Adipocyte (in vitro differentiated cells): ENCODE data around the gene SPC24.
"Not testable (repeated sequence)": the region's sequence is repeated elsewhere in the genome, so short reads cannot be mapped to it uniquely, and the experiment has no call there.

Experiments
- DNase-seq: peaks from one replicate; pipeline ENCODE4 v3.0.0-alpha.2; 2015; ENCODE audit warnings: low read depth
- H3K27me3 ChIP-seq: replicated peaks from 2 replicates; pipeline ENCODE4 v1.7.0; 2013; ENCODE audit warnings: mild to moderate bottlenecking, low read length, moderate library complexity; ENCODE audit not compliant: control insufficient read depth, insufficient read depth
- H3K36me3 ChIP-seq: 2 replicates; pipeline ENCODE4 v1.7.0; 2013; ENCODE audit warnings: low read length, mild to moderate bottlenecking, moderate library complexity; ENCODE audit not compliant: control insufficient read depth, insufficient read depth, severe bottlenecking
- H3K4me1 ChIP-seq: 2 replicates; pipeline ENCODE4 v1.7.0; 2013; ENCODE audit warnings: mild to moderate bottlenecking, low read length, moderate library complexity; ENCODE audit not compliant: control insufficient read depth, insufficient read depth
- H3K4me3 ChIP-seq: 2 replicates; pipeline ENCODE4 v1.7.0; 2013; ENCODE audit warnings: mild to moderate bottlenecking, low read length, moderate library complexity
- H3K9ac ChIP-seq: 2 replicates; pipeline ENCODE4 v1.7.0; 2013; ENCODE audit warnings: mild to moderate bottlenecking, low read length, moderate library complexity
- H3K9me3 ChIP-seq: 2 replicates; pipeline ENCODE4 v1.7.0; 2013; ENCODE audit warnings: mild to moderate bottlenecking, low read length, moderate library complexity; ENCODE audit not compliant: control insufficient read depth

SPC24 gene

GRCh38 chr19:11138601-11139300 is 16.8 kb downstream of the SPC24 start:
- Histone ChIP-seq H3K36me3 (peaks cover under 1% of the 10 kb centered on the region), H3K9ac (peak overlapping the region; percentile 87), H3K27me3 (no peaks in the 10 kb centered on the region), H3K9me3 (no peaks in the 10 kb centered on the region), H3K4me1 (peaks cover 47% of the 10 kb centered on the region), H3K4me3 (peak overlapping the region; percentile 59)
- peak; percentile 94 for DNase-seq

DNA sequence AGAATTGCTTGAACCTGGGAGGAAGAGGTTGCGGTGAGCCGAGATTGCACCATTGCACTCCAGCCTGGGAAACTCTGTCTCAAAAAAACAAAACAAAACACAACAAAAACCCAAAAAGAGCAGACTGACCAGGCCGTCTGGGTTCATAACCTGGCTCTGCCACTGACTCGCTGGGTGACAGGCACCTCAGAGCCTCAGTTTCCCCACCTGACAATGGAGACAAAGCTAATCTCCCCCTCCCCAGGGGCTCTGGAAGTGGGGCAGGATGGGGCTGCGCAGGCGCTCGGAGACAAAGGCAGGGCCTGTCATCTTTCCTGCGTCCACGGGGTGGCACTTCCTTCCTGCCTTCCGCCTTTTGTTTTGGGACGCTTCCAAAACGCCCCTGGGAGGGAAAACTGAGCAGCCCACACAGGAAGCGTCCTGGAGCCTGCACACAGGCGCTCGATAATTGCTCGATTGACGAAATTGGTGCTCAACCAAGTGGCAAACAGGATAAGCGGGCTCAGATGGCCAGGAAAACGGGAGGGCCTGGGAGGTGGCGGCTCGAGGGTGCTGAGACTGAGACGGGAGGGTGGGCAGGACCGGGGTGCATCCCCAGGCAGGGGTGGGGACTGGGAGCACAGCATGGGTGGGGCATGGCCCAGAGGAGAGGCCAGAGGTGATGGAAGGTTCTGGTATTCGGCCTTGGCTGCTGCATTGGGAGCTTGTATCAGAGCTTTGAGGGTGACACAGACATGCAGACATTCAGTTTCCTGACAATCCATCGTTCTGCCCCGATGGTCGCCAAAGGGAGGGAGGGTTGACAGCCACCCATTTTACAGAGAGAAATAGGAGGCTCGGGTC is 17.8 kb downstream of the SPC24 start:
- peak; percentile 96 for DNase-seq
- Histone ChIP-seq H3K27me3 (no peaks in the 10 kb centered on the region), H3K4me3 (peak overlapping the region; percentile 55), H3K4me1 (peaks cover 37% of the 10 kb centered on the region), H3K9me3 (no peaks in the 10 kb centered on the region), H3K36me3 (peaks cover 11% of the 10 kb centered on the region), H3K9ac (peak overlapping the region; percentile 87)

GRCh38 chr19:11136400-11137101 is 19.0 kb downstream of the SPC24 start:
- H3K9ac ChIP-seq, result no peak overlapping the region
- H3K4me3 ChIP-seq, result no peak overlapping the region
- no peaks in the 10 kb centered on the region for H3K27me3 ChIP-seq
- H3K4me1 ChIP-seq, result peaks cover 26% of the 10 kb centered on the region
- H3K36me3 ChIP-seq, result peaks cover 23% of the 10 kb centered on the region
- H3K9me3 ChIP-seq, result no peaks in the 10 kb centered on the region
- DNase-seq, result no peak

- peaks cover 3% of the 10 kb centered on the region for H3K4me1 ChIP-seq
- no peaks in the 10 kb centered on the region for H3K27me3 ChIP-seq
- no peak for DNase-seq
- H3K36me3 ChIP-seq, result peaks cover 71% of the 10 kb centered on the region
- no peak overlapping the region for H3K9ac ChIP-seq
- H3K4me3 ChIP-seq, result no peak overlapping the region
- H3K9me3 ChIP-seq, result no peaks in the 10 kb centered on the region
Measured at GRCh38 chr19:11131471-11131870, 24.1 kb downstream of the SPC24 start.

GRCh38 chr19:11130824-11131455 is 24.6 kb downstream of the SPC24 start:
- no peaks in the 10 kb centered on the region for H3K27me3 ChIP-seq
- no peaks in the 10 kb centered on the region for H3K9me3 ChIP-seq
- H3K36me3 ChIP-seq, result peaks cover 77% of the 10 kb centered on the region
- peak; percentile 78 for DNase-seq
- H3K4me3 ChIP-seq, result no peak overlapping the region
- peak overlapping the region; percentile 5 for H3K9ac ChIP-seq
- H3K4me1 ChIP-seq, result peaks cover 3% of the 10 kb centered on the region

GRCh38 chr19:11127905-11128304 is 27.7 kb downstream of the SPC24 start:
- DNase-seq, result no peak
- no peaks in the 10 kb centered on the region for H3K9me3 ChIP-seq
- no peaks in the 10 kb centered on the region for H3K27me3 ChIP-seq
- peaks cover 3% of the 10 kb centered on the region for H3K4me1 ChIP-seq
- peaks cover 98% of the 10 kb centered on the region for H3K36me3 ChIP-seq
- no peak overlapping the region for H3K9ac ChIP-seq
- no peak overlapping the region for H3K4me3 ChIP-seq

GRCh38 chr19:11125994-11126685 is 29.4 kb downstream of the SPC24 start:
- no peak overlapping the region for H3K9ac ChIP-seq
- H3K4me3 ChIP-seq, result no peak overlapping the region
- no peaks in the 10 kb centered on the region for H3K9me3 ChIP-seq
- peak; percentile 90 for DNase-seq
- H3K4me1 ChIP-seq, result peaks cover 3% of the 10 kb centered on the region
- H3K36me3 ChIP-seq, result peaks cover 89% of the 10 kb centered on the region
- no peaks in the 10 kb centered on the region for H3K27me3 ChIP-seq

- not testable (repeated sequence) for H3K9ac ChIP-seq, H3K4me3 ChIP-seq, H3K27me3 ChIP-seq, H3K4me1 ChIP-seq, H3K9me3 ChIP-seq, DNase-seq
- H3K36me3 ChIP-seq, result peaks cover 89% of the 10 kb centered on the region
Measured at GRCh38 chr19:11124157-11124556, 31.4 kb downstream of the SPC24 start.

GRCh38 chr19:11123114-11123513 is 32.5 kb downstream of the SPC24 start:
- H3K4me3 ChIP-seq, result no peak overlapping the region
- no peaks in the 10 kb centered on the region for H3K27me3 ChIP-seq
- no peak for DNase-seq
- H3K36me3 ChIP-seq, result peaks cover 88% of the 10 kb centered on the region
- no peaks in the 10 kb centered on the region for H3K4me1 ChIP-seq
- no peak overlapping the region for H3K9ac ChIP-seq
- H3K9me3 ChIP-seq, result no peaks in the 10 kb centered on the region

DNA sequence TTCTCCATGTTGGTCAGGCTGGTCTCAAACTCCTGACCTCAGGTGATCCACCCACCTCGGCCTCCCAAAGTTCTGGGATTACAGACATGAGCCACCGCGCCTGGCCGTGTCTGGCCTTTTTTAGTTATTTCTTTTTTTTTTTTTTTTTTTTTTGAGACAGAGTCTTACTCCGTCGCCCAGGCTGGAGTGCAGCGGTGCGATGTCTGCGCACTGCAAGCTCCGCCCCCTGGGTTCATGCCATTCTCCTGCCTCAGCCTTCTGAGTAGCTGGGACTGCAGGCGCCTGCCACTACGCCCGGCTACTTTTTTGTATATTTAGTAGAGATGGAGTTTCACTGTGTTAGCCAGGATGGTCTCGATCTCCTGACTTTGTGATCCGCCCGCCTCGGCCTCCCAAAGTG is 33.6 kb downstream of the SPC24 start:
- H3K4me3 ChIP-seq, H3K9ac ChIP-seq, DNase-seq, H3K4me1 ChIP-seq, H3K27me3 ChIP-seq, H3K9me3 ChIP-seq: not testable (repeated sequence)
- peaks cover 89% of the 10 kb centered on the region for H3K36me3 ChIP-seq
